ENCODE measurements around the gene SCN2A.
A peak's percentile ranks its signal among the peaks of the same experiment; 100 is the strongest.
"Not testable (repeated sequence)": the region's sequence is repeated elsewhere in the genome, so short reads cannot be mapped to it uniquely, and the experiment has no call there.

SCN2A gene

GRCh38 chr2:165348441-165348840 lies 109.2 kb downstream of the SCN2A start:
- no peak for DNase-seq

GRCh38 chr2:165349181-165349580 lies 110.0 kb downstream of the SCN2A start:
- DNase-seq = no peak

GRCh38 chr2:165357758-165358157 lies 118.5 kb downstream of the SCN2A start:
- DNase-seq = no peak

GRCh38 chr2:165361514-165361913 lies 122.3 kb downstream of the SCN2A start:
- DNase-seq = no peak

- DNase-seq = no peak
Measured at GRCh38 chr2:165369131-165369897, 130.1 kb downstream of the SCN2A start.

GRCh38 chr2:165369898-165370296 lies 130.7 kb downstream of the SCN2A start:
- no peak for DNase-seq

GRCh38 chr2:165371356-165371755 lies 132.1 kb downstream of the SCN2A start:
- DNase-seq = no peak

GRCh38 chr2:165373278-165374010 lies 134.2 kb downstream of the SCN2A start:
- DNase-seq = no peak

GRCh38 chr2:165376571-165376975 lies 137.4 kb downstream of the SCN2A start:
- no peak for DNase-seq

GRCh38 chr2:165382362-165382761 lies 143.1 kb downstream of the SCN2A start:
- no peak for DNase-seq

GRCh38 chr2:165390875-165391274 lies 151.7 kb downstream of the SCN2A start:
- DNase-seq = no peak

- no peak for DNase-seq
Measured at GRCh38 chr2:165391791-165392190, 152.6 kb downstream of the SCN2A start.

- not testable (repeated sequence) for DNase-seq
Measured at GRCh38 chr2:165398603-165399002, 159.4 kb downstream of the SCN2A start.

GRCh38 chr2:165401285-165401852 lies 162.2 kb downstream of the SCN2A start:
- DNase-seq = peak; percentile 56

- no peak for DNase-seq
Measured at GRCh38 chr2:165402162-165402561, 162.9 kb downstream of the SCN2A start.

- no peak for DNase-seq
Measured at GRCh38 chr2:165406173-165406572, 167.0 kb downstream of the SCN2A start.

- no peak for DNase-seq
Measured at GRCh38 chr2:165407466-165407865, 168.3 kb downstream of the SCN2A start.

- no peak for DNase-seq
Measured at GRCh38 chr2:165408186-165408585, 169.0 kb downstream of the SCN2A start.

GRCh38 chr2:165410276-165410675 lies 171.1 kb downstream of the SCN2A start:
- DNase-seq = no peak

GRCh38 chr2:165414187-165414586 lies 175.0 kb downstream of the SCN2A start:
- DNase-seq = no peak

- no peak for DNase-seq
Measured at GRCh38 chr2:165417009-165417408, 177.8 kb downstream of the SCN2A start.

- DNase-seq = no peak
Measured at GRCh38 chr2:165420231-165420630, 181.0 kb downstream of the SCN2A start.

GRCh38 chr2:165423081-165423480 lies 183.9 kb downstream of the SCN2A start:
- no peak for DNase-seq

GRCh38 chr2:165425556-165425955 lies 186.3 kb downstream of the SCN2A start:
- DNase-seq = no peak
